Small intestine (tissue), 7 donors: ENCODE measurements around the gene NKD2. TPM values are rescaled to one million over a fixed set of nuclear protein-coding genes. Genes with fewer than 3 reads are reported as not detected.

Experiments
- DNase-seq, 2 donors: peaks; one replicate each; pipeline versions ENCODE4 v3.0.0 to v3.0.0-alpha.2; 2013
- FAIRE-seq: peaks from 2 replicates; lab custom pipeline; 2012; peaks lifted over from hg19 to GRCh38; lab: Jason Lieb, UNC
- H3K27ac ChIP-seq, 3 donors: one replicate each; pipeline ENCODE4 v1.5.1; 2013; ENCODE audit warnings: low read length in 2 of 3, mild to moderate bottlenecking in 2 of 3, control low read depth in 1 of 3, inconsistent platforms in 1 of 3, low read depth in 1 of 3, moderate library complexity in 1 of 3
- H3K27me3 ChIP-seq, 3 donors: one replicate each; pipeline ENCODE4 v1.6.1; 2013; ENCODE audit warnings: low read length in 3 of 3, inconsistent platforms in 1 of 3; ENCODE audit not compliant: control insufficient read depth in 3 of 3, insufficient read depth in 3 of 3
- H3K36me3 ChIP-seq, 3 donors: one replicate each; pipeline ENCODE4 v1.6.1; 2013; ENCODE audit warnings: low read length in 3 of 3, inconsistent platforms in 1 of 3, low read depth in 1 of 3, mild to moderate bottlenecking in 1 of 3, moderate library complexity in 1 of 3; ENCODE audit not compliant: control insufficient read depth in 3 of 3, insufficient read depth in 2 of 3
- H3K4me1 ChIP-seq, 3 donors: one replicate each; pipeline ENCODE4 v1.6.1; 2013; ENCODE audit warnings: low read length in 2 of 3, inconsistent platforms in 1 of 3, low read depth in 1 of 3, mild to moderate bottlenecking in 1 of 3, moderate library complexity in 1 of 3; ENCODE audit not compliant: control insufficient read depth in 3 of 3, insufficient read depth in 2 of 3
- H3K4me3 ChIP-seq, 3 donors: one replicate each; pipeline ENCODE4 v1.5.1; 2013; ENCODE audit warnings: low read length in 3 of 3, control low read depth in 1 of 3, inconsistent platforms in 1 of 3, low read depth in 1 of 3, mild to moderate bottlenecking in 1 of 3, moderate library complexity in 1 of 3
- H3K9me3 ChIP-seq, 2 donors: one replicate each; pipeline ENCODE4 v1.6.1; 2013; ENCODE audit warnings: low read depth in 1 of 2, low read length in 1 of 2; ENCODE audit not compliant: control insufficient read depth in 2 of 2, insufficient read depth in 1 of 2
- WGBS, 3 donors: extraction: QIAGEN DNeasy Blood & Tissue Kit; methylation state at CpG; one replicate each; pipeline ENCODE4 v1.1.7; 2013; 5-methylcytosine and 5-hydroxymethylcytosine counted together
- polyA plus RNA-seq, 4 donors: library from polyadenylated mRNA; stranded (reverse) in 3 of 4; unstranded in 1 of 4; fragments of 200-250 nt in 3 of 4; fragments of 120-200 nt in 1 of 4; gene quantifications; one replicate each; pipeline versions ENCODE4 v1.2.1 to v1.2.3, GENCODE V29; 2013
- donor health status: healthy with polysubstance abuse.
- donor health status: control.
- donor health status: control.
- donor health status: Bipolar disorder and iron deficiency.
- donor health status: healthy.

NKD2 gene
- polyA plus RNA-seq, 4 donors, result 0.22 to 11.9 (median 2.2) TPM

DNA sequence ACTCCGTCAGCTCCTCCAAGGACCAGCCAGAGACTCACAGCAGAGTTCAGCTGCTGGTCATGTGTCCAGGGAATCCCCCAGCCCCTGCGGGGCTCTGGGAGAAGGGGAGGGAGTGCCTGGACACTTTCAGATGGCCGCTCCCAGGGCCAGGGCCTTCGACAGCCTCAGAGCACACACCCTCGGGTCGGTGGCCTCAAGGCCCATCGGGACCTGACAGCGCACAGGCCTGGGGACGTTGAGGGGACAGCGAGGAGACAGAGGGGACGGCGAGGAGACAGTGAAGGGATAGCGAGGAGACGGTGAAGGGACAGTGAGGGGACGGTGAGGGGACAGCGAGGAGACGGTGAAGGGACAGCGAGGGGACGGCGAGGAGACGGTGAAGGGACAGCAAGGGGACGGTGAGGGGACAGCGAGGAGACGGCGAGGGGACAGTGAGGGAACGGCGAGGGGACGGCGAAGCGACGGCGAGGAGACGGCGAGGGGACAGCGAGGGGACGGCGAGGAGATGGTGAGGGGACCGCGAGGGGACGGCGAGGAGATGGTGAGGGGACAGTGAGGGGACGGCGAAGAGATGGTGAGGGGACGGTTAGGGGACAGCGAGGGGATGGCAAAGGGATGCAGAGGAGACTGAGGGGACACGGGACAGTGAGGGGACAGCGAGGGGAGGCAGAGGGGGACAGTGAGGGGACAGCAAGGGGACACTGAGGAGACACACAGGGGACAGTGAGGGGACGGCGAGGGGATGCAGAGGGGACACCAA is 56.0 kb downstream of the NKD2 start:
- Histone ChIP-seq H3K36me3 (peaks cover 17 to 91% (median 29%) of the 10 kb centered on the region in 3 donors), H3K4me1 (no peaks in the 10 kb centered on the region), H3K27me3 (no peaks in the 10 kb centered on the region), H3K27ac (no peak overlapping the region), H3K4me3 (no peak overlapping the region), H3K9me3 (no peaks in the 10 kb centered on the region)
- no peak for DNase-seq
- no peak for FAIRE-seq
- WGBS, 3 donors, result 90 to 91% (median 91%) methylated on average over 49 of the region's 49 CpGs

DNA sequence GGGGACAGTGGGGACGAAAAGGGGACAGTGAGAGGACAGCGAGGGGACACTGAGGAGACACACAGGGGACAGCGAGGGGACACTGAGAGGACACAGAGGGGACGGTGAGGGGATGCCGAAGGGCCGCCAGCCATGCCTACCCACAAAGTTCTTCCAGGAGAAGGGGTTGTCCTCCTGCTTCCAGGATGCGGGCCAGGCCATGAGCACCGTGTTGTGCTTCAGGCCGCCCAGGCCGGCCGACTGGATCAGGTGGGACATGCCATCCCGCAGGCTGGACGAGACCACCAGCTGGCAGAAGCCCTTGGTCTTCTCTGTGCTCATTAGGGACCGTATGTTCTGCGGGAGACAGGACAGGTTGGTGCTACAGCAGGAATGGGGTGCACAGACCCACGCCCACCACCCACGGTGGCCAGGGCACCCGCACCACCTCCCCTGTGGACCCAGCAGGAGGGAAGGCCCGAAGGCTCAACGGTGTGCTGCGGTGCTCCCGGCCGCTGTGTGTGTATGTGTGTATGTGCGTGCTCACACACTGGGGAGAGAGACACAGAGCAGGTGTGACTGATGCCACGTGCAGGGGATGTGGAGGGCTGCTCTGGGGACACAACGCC is 56.6 kb downstream of the NKD2 start:
- no peak for FAIRE-seq
- WGBS, 3 donors, result 91 to 93% (median 91%) methylated on average over 25 to 26 of the region's 26 CpGs
- no peak for DNase-seq

DNA sequence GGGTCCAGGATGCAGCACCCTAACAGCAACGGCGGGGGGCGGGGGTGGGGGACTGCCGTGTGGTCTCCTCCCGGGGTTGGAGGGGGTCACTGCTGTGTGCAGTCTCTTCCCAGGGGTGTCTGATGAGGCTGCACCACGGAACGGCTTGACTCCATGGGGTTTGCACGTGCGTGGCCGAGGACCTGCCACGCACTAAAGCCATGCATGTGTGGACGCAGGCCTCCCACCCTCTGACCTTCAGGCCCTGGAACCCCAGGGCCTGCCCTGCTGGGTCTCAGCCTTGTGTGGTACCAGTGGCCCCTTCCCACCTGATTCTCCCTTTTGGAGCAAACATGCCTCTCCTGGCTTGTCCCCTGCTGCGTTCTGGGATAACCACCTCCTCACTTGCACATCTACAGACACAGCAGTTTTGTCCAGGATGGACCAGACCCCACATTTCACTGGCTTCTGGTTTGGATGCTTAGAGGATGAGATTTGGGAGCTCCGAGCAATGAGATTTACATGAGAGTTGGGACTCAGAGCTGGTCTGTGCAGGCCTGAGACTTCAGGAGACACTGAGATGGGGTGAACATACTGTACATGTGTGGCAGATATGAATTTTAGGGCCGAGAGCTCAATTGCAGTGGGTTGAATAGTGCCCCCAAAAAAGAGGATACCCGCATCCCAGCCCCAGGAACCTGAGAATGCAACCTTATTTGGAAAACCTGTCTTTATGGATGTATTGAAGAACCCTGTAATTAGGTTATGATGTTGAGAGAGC is 57.5 kb downstream of the NKD2 start:
- WGBS, 3 donors, result 89 to 91% (median 90%) methylated on average over 15 to 16 of the region's 16 CpGs
- DNase-seq (no peak), FAIRE-seq (no peak)
- no peaks in the 10 kb centered on the region for H3K4me1 ChIP-seq
- H3K4me3 ChIP-seq, result no peak overlapping the region
- H3K9me3 ChIP-seq, result no peaks in the 10 kb centered on the region
- peaks cover 13 to 81% (median 22%) of the 10 kb centered on the region in 3 donors for H3K36me3 ChIP-seq
- H3K27ac ChIP-seq, result no peak overlapping the region
- H3K27me3 ChIP-seq, result no peaks in the 10 kb centered on the region

More for the DNA sequence above, 56.6 kb downstream of the NKD2 start:
- no peaks in the 10 kb centered on the region for H3K4me1 ChIP-seq
- no peak overlapping the region for H3K27ac ChIP-seq
- H3K9me3 ChIP-seq, result no peaks in the 10 kb centered on the region
- peaks cover 13 to 88% (median 26%) of the 10 kb centered on the region in 3 donors for H3K36me3 ChIP-seq
- H3K27me3 ChIP-seq, result no peaks in the 10 kb centered on the region
- H3K4me3 ChIP-seq, result no peak overlapping the region

DNA sequence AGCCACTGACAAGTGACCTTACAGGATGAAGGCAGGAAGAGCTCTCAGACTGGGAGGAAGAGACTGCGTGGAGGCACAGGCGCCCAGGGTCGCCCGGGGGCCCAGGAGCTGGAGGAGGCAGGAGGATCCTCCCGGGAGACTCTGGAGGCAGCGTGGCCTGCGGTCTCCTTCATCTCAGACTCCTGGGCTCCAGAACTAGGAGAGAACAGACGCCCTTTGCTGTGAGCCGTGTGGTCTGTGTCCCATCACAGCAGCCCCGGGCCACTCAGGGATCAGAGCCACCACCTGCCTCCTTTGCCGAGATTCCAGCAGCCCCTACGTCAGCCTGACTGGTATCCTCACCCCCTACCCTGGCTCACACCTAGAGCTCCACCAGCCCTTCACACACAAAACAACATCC is 58.1 kb downstream of the NKD2 start:
- no peak overlapping the region for H3K4me3 ChIP-seq

DNA sequence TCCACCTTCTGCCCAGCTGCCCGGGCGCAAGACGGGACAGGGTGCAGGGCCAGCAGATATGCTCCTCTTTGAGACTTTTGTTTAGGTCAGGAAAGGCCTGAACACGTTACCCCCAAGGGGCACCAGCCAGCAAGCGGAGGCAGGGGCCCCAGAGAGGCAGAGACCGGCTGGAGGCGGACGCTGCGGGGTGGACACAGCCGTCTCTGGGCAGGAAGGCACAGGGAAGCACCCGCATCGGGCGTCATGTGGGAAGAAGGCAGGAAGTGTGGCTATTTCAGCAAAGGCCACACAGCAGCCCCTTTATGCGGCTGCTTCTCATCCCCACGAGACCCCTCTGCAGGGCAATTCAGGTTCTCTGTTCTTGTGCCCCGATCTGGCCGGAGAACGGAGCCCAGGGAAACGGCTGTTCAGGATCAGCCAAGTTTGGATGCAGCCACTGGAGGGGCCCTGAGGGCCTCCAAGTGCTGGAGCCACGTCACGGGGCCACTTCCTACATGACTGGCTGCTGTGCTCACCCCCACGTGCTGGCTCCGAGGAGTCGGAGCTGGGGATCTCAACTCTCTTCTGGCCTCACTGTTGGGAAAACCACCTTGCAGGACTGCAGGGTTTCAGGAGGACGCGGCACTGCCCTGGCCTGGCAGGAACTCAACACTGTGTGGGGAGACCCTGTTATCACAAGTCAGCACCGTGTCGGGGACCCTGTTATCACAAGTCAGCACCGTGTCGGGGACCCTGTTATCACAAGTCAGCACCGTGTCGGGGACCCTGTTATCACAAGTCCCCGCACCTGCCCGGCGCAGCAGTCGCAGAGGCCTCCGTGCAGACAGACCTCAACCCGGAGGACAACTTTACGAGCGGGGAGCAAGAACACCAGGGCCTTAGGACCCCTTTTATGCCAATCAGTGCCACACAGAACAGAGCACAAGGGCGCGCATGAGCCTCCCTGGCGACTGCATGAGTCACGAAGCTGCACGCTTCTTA is 58.8 kb downstream of the NKD2 start:
- H3K9me3 ChIP-seq, result no peaks in the 10 kb centered on the region
- H3K36me3 ChIP-seq, result peaks cover 13 to 70% (median 22%) of the 10 kb centered on the region in 3 donors
- H3K4me1 ChIP-seq, result no peaks in the 10 kb centered on the region
- FAIRE-seq, result no peak
- no peak for DNase-seq
- WGBS, 3 donors, result 88 to 89% (median 89%) methylated on average over 45 of the region's 45 CpGs
- no peak overlapping the region for H3K4me3 ChIP-seq
- H3K27ac ChIP-seq, result no peak overlapping the region
- H3K27me3 ChIP-seq, result no peaks in the 10 kb centered on the region

More for the DNA sequence above, 58.1 kb downstream of the NKD2 start:
- no peaks in the 10 kb centered on the region for H3K4me1 ChIP-seq
- H3K9me3 ChIP-seq, result no peaks in the 10 kb centered on the region
- no peaks in the 10 kb centered on the region for H3K27me3 ChIP-seq
- peaks cover 13 to 78% (median 22%) of the 10 kb centered on the region in 3 donors for H3K36me3 ChIP-seq
- no peak for FAIRE-seq
- no peak overlapping the region for H3K27ac ChIP-seq
- no peak for DNase-seq
- 92% methylated on average over 12 of the region's 12 CpGs for WGBS, 3 donors

DNA sequence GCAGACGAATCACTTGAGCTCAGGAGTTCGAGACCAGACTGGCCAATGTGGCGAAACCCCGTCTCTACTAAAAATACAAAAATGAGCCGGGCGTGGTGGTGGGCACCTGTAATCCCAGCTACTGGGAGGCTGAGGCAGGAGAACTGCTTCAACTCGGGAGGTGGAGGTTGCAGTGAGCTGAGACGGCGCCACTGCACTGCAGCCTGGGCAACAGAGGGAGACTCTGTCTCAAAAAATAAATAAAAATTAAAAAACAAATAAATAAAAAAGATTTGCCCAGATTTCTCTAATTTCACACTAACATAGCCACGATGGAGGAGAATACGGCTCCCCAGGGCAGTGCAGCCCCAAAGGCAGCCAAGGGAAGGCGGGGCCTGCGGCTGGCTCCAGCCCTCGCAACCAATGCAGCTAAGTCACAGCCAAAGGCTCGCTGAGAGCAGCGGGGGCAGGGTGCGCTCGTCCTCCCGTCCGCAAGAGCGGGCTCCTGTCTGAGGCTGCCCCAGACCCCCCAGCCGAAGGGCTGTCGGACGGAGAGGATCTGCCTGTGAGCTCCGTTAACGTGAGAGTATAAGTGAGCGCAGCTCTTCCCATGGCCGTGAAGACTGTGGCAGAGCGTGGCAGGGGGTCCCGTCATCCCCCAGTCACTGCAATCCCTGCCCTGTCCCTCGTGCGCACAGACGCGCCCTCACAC is 59.7 kb downstream of the NKD2 start:
- no peak for FAIRE-seq
- Histone ChIP-seq H3K9me3 (no peaks in the 10 kb centered on the region), H3K27me3 (no peaks in the 10 kb centered on the region), H3K4me1 (no peaks in the 10 kb centered on the region), H3K27ac (no peak overlapping the region), H3K4me3 (no peak overlapping the region), H3K36me3 (peaks cover 11 to 64% (median 17%) of the 10 kb centered on the region in 3 donors)
- 88 to 91% (median 89%) methylated on average over 34 of the region's 34 CpGs for WGBS, 3 donors
- DNase-seq, result no peak

DNA sequence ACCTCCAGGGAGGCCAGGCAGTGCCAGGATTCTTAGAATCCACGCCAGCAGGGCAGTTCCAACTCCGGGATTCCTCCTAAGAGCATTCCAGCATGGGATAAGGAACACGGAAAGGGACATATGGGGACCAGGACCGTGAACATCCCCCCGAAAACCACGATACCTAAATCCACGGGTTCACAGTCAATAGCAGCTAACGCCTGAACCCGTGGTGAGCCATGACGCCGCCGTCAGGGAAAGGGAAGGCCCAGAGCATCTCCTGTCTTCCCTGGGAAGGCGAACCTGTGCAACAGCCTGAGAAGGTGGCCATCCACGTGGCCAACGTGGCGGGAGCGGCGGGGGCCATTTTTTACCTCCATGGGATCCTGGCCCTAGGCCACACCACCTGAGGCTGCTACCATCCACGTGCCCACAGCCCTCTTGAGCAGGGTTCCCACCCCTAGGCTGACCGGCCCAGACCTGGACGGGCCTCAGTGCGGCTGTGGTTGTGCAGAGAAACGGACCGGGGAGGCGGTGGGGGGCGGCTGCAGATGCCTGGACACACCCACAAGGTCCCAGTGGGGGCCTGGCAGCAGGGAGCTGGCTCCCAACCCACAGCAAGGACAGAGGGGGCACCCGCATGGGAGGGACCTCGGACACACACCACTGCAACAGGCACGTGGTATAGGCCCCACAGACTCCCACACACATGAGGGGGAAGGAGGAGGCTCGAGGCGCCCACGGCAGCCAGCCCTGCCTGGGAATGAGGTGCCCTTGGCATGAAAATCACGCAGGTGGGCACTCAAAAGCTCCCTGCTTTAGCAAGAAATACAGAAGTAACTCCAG is 60.5 kb downstream of the NKD2 start:
- Histone ChIP-seq H3K27me3 (no peaks in the 10 kb centered on the region), H3K27ac (no peak overlapping the region), H3K4me3 (no peak overlapping the region), H3K9me3 (no peaks in the 10 kb centered on the region), H3K4me1 (no peaks in the 10 kb centered on the region), H3K36me3 (peaks cover 9 to 67% (median 15%) of the 10 kb centered on the region in 3 donors)
- WGBS, 3 donors, result 86 to 88% (median 88%) methylated on average over 33 of the region's 33 CpGs
- no peak for DNase-seq
- FAIRE-seq, result no peak
